C4-2B (cell line): ENCODE measurements around the gene SLC6A19.

ENCODE experiments used
- ZFX ChIP-seq: fragments of 450-650 bp; IDR thresholded peaks from 2 replicates; pipeline ENCODE4 v1.6.1; 2017
- TF ChIP-seq, protein P1 (sequence below): fragments of 450-650 bp; conservative IDR thresholded peaks from 2 replicates; pipeline ENCODE4 v1.5.1; 2017; ENCODE audit warnings: mild to moderate bottlenecking

DNA sequence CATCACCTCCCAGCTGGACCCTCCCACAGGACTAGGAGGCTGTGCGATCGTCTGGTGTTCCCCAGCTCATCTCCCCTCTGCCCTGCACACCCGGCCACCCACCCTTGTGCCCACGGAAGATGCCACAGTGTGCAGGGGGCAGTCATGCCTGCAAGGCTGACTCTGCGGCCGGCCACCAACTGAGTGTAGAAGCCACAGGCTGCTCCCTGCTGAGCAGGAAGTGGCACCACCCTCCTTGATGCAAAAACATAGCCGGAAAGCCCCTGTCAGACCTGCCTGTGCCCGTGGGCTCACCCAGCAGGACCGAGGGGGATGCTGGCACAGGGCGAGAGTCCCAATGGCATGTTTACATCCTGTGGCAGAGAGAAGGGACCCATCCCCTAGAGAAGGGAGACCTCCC is 49.2 kb upstream of the SLC6A19 start:
- TF ChIP-seq, protein P1, sequence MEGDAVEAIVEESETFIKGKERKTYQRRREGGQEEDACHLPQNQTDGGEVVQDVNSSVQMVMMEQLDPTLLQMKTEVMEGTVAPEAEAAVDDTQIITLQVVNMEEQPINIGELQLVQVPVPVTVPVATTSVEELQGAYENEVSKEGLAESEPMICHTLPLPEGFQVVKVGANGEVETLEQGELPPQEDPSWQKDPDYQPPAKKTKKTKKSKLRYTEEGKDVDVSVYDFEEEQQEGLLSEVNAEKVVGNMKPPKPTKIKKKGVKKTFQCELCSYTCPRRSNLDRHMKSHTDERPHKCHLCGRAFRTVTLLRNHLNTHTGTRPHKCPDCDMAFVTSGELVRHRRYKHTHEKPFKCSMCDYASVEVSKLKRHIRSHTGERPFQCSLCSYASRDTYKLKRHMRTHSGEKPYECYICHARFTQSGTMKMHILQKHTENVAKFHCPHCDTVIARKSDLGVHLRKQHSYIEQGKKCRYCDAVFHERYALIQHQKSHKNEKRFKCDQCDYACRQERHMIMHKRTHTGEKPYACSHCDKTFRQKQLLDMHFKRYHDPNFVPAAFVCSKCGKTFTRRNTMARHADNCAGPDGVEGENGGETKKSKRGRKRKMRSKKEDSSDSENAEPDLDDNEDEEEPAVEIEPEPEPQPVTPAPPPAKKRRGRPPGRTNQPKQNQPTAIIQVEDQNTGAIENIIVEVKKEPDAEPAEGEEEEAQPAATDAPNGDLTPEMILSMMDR: no peak
- TF ChIP-seq ZFX: no peak
